Calu3 (cell line): ENCODE results near the gene TSPAN12. TPM values are rescaled to one million over a fixed set of nuclear protein-coding genes. Genes with fewer than 3 reads are reported as not detected.
"Not testable (repeated sequence)": the region's sequence is repeated elsewhere in the genome, so short reads cannot be mapped to it uniquely, and the experiment has no call there.

ENCODE experiments used
- BruUV-seq: library from RNA; stranded (reverse); fragments of 400-500 nt; replicated peaks from 2 replicates; lab custom pipeline; 2021; lab: Mats Ljungman, UMichigan
- CTCF ChIA-PET: fragments of 300-600 bp; sonication (Branson Sonifier 250); formaldehyde crosslinking; loops from one replicate; lab custom pipeline; 2022; ENCODE audit warnings: antibody characterized with exemption; lab: Charles Lee
- DNase-seq: peaks from one replicate; pipeline ENCODE4 v3.0.0; 2022
- H3K27ac Mint-ChIP-seq: one replicate; pipeline ENCODE4 v1.8.0; 2022; ENCODE audit warnings: mixed read lengths; ENCODE audit not compliant: unreplicated experiment
- H3K27me3 Mint-ChIP-seq: one replicate; pipeline ENCODE4 v1.8.0; 2022; ENCODE audit warnings: mixed read lengths; ENCODE audit not compliant: unreplicated experiment
- H3K36me3 Mint-ChIP-seq: one replicate; pipeline ENCODE4 v1.8.0; 2022; ENCODE audit warnings: mild to moderate bottlenecking, moderate library complexity, mixed read lengths; ENCODE audit not compliant: insufficient read depth, unreplicated experiment
- H3K4me1 Mint-ChIP-seq: one replicate; pipeline ENCODE4 v1.8.0; 2022; ENCODE audit warnings: mild to moderate bottlenecking, low read depth, mixed read lengths; ENCODE audit not compliant: unreplicated experiment
- H3K4me3 Mint-ChIP-seq: one replicate; pipeline ENCODE4 v1.8.0; 2022; ENCODE audit warnings: mild to moderate bottlenecking, low read depth, moderate library complexity, mixed read lengths; ENCODE audit not compliant: unreplicated experiment
- H3K9me3 Mint-ChIP-seq: one replicate; pipeline ENCODE4 v1.8.0; 2022; ENCODE audit warnings: low read depth, mixed read lengths; ENCODE audit not compliant: unreplicated experiment
- CTCF ChIP-seq: fragments of 200-600 bp; IDR thresholded peaks from one replicate; pipeline ENCODE4 v1.8.0; 2022; ENCODE audit warnings: antibody characterized with exemption; ENCODE audit not compliant: unreplicated experiment
- intact Hi-C: fragments of 100-400 bp; cut with micrococcal nuclease; formaldehyde crosslinking; loops from one replicate; pipeline ENCODE4 v1.10.0; 2022; ENCODE audit not compliant: unreplicated experiment
- total RNA-seq: library from RNA; stranded (reverse); gene quantifications from 2 replicates; pipeline ENCODE4 v1.2.3, GENCODE V29; 2022

The TSPAN12 gene
- total RNA-seq, 1 experiment from 2014 or later, result 14.6 TPM

GRCh38 chr7:120783721-120784120 is 74.2 kb downstream of the TSPAN12 start:
- CTCF ChIA-PET, result interaction anchor here (1.5 kb wide), 1 partner anchor 8 kb away, joined by 4 read pairs; no protein-coding TSS in a partner anchor
- H3K36me3 Mint-ChIP-seq, result no peaks in the 10 kb centered on the region
- BruUV-seq, result no TSS peak
- no peak for DNase-seq
- no peaks in the 10 kb centered on the region for H3K4me1 Mint-ChIP-seq
- no peaks in the 10 kb centered on the region for H3K27me3 Mint-ChIP-seq
- no peak for TF ChIP-seq CTCF
- no peak overlapping the region for H3K4me3 Mint-ChIP-seq
- H3K9me3 Mint-ChIP-seq, result no peaks in the 10 kb centered on the region
- intact Hi-C loops, result no loop called here
- no peak overlapping the region for H3K27ac Mint-ChIP-seq

- intact Hi-C loops, result no loop called here
- Mint-ChIP-seq H3K4me1 (no peaks in the 10 kb centered on the region), H3K27ac (no peak overlapping the region), H3K36me3 (no peaks in the 10 kb centered on the region), H3K27me3 (no peaks in the 10 kb centered on the region), H3K4me3 (no peak overlapping the region), H3K9me3 (no peaks in the 10 kb centered on the region)
- DNase-seq, result no peak
- BruUV-seq, result no TSS peak
- TF ChIP-seq CTCF, result no peak
- CTCF ChIA-PET, result interaction anchor here (1.5 kb wide), 1 partner anchor 9 kb away, joined by 4 read pairs; no protein-coding TSS in a partner anchor
Measured at GRCh38 chr7:120783273-120783672, 74.7 kb downstream of the TSPAN12 start.

GRCh38 chr7:120781924-120782323 is 76.0 kb downstream of the TSPAN12 start:
- H3K27me3 Mint-ChIP-seq, H3K4me1 Mint-ChIP-seq, BruUV-seq, H3K36me3 Mint-ChIP-seq, H3K9me3 Mint-ChIP-seq, CTCF ChIA-PET, H3K27ac Mint-ChIP-seq, DNase-seq, intact Hi-C loops, H3K4me3 Mint-ChIP-seq: not testable (repeated sequence)

GRCh38 chr7:120780938-120781337 is 77.0 kb downstream of the TSPAN12 start:
- CTCF ChIA-PET, result no interaction called here
- TF ChIP-seq CTCF, result no peak
- no peaks in the 10 kb centered on the region for H3K27me3 Mint-ChIP-seq
- intact Hi-C loops, result no loop called here
- no peaks in the 10 kb centered on the region for H3K4me1 Mint-ChIP-seq
- H3K36me3 Mint-ChIP-seq, result no peaks in the 10 kb centered on the region
- H3K9me3 Mint-ChIP-seq, result no peaks in the 10 kb centered on the region
- H3K4me3 Mint-ChIP-seq, result no peak overlapping the region
- no peak overlapping the region for H3K27ac Mint-ChIP-seq
- no TSS peak for BruUV-seq
- no peak for DNase-seq

GRCh38 chr7:120780451-120780850 is 77.5 kb downstream of the TSPAN12 start:
- BruUV-seq, H3K9me3 Mint-ChIP-seq, CTCF ChIA-PET, H3K4me1 Mint-ChIP-seq, H3K4me3 Mint-ChIP-seq, H3K36me3 Mint-ChIP-seq, DNase-seq, intact Hi-C loops, H3K27me3 Mint-ChIP-seq, H3K27ac Mint-ChIP-seq: not testable (repeated sequence)

- intact Hi-C loops, H3K4me3 Mint-ChIP-seq, BruUV-seq, DNase-seq, H3K9me3 Mint-ChIP-seq, H3K27ac Mint-ChIP-seq, H3K27me3 Mint-ChIP-seq, H3K36me3 Mint-ChIP-seq, H3K4me1 Mint-ChIP-seq, CTCF ChIA-PET: not testable (repeated sequence)
Measured at GRCh38 chr7:120779078-120779477, 78.9 kb downstream of the TSPAN12 start.
